Hematopoietic multipotent progenitor cell treated with erythropoietin and hydrocortisone succinate and interleukin-3 and kit ligand, for 8 days (in vitro differentiated cells): ENCODE results near the gene RFX8.
"Not testable (repeated sequence)": the region's sequence is repeated elsewhere in the genome, so short reads cannot be mapped to it uniquely, and the experiment has no call there.

Experiments used
- DNase-seq: peaks from one replicate; pipeline ENCODE4 v3.0.0-alpha.2; 2015

RFX8 gene

GRCh38 chr2:101439716-101440115 is 35.2 kb downstream of the RFX8 start:
- no peak for DNase-seq

GRCh38 chr2:101438555-101438954 is 36.4 kb downstream of the RFX8 start:
- DNase-seq = not testable (repeated sequence)

- no peak for DNase-seq
Measured at GRCh38 chr2:101435001-101435862, 39.7 kb downstream of the RFX8 start.

GRCh38 chr2:101433465-101433864 is 41.4 kb downstream of the RFX8 start:
- no peak for DNase-seq

GRCh38 chr2:101432411-101433181 is 42.3 kb downstream of the RFX8 start:
- no peak for DNase-seq

GRCh38 chr2:101431486-101431885 is 43.4 kb downstream of the RFX8 start:
- no peak for DNase-seq

- no peak for DNase-seq
Measured at GRCh38 chr2:101430156-101430555, 44.8 kb downstream of the RFX8 start.

GRCh38 chr2:101429453-101429852 is 45.5 kb downstream of the RFX8 start:
- no peak for DNase-seq

GRCh38 chr2:101428422-101429176 is 46.3 kb downstream of the RFX8 start:
- DNase-seq = no peak

- no peak for DNase-seq
Measured at GRCh38 chr2:101427743-101428142, 47.2 kb downstream of the RFX8 start.

- no peak for DNase-seq
Measured at GRCh38 chr2:101427240-101427639, 47.7 kb downstream of the RFX8 start.

- no peak for DNase-seq
Measured at GRCh38 chr2:101426822-101427221, 48.1 kb downstream of the RFX8 start.

- no peak for DNase-seq
Measured at GRCh38 chr2:101420623-101421022, 54.3 kb downstream of the RFX8 start.

- peak; percentile 71 for DNase-seq
Measured at GRCh38 chr2:101419096-101419663, 55.7 kb downstream of the RFX8 start.

- no peak for DNase-seq
Measured at GRCh38 chr2:101418460-101419095, 56.3 kb downstream of the RFX8 start.

GRCh38 chr2:101416609-101417008 is 58.3 kb downstream of the RFX8 start:
- no peak for DNase-seq

- DNase-seq = no peak
Measured at GRCh38 chr2:101415884-101416283, 59.0 kb downstream of the RFX8 start.

GRCh38 chr2:101415220-101415619 is 59.7 kb downstream of the RFX8 start:
- DNase-seq = no peak

- no peak for DNase-seq
Measured at GRCh38 chr2:101412092-101412694, 62.7 kb downstream of the RFX8 start.

GRCh38 chr2:101410746-101411145 is 64.2 kb downstream of the RFX8 start:
- DNase-seq = no peak

- DNase-seq = no peak
Measured at GRCh38 chr2:101410114-101410513, 64.8 kb downstream of the RFX8 start.

- no peak for DNase-seq
Measured at GRCh38 chr2:101409699-101410098, 65.2 kb downstream of the RFX8 start.
